GM23338 (cell line): ENCODE results near the gene ZFP64. TPM values are rescaled to one million over a fixed set of nuclear protein-coding genes. Genes with fewer than 3 reads are reported as not detected.

Experiments used
- ATAC-seq: fragments of 200-7000 bp; cut with Tn5 transposase; 3 replicates; pipeline ENCODE4 v1.9.1; 2020
- DNase-seq: peaks from one replicate; pipeline ENCODE4 v3.0.0-alpha.2; 2015; ENCODE audit warnings: low spot score
- H2AFZ ChIP-seq: fragments of 200-600 bp; sonication (generic); 2 replicates; pipeline ENCODE4 v1.8.0; 2016; ENCODE audit warnings: antibody characterized with exemption, mild to moderate bottlenecking, moderate library complexity
- H3F3A ChIP-seq: fragments of 200-600 bp; sonication (generic); replicated peaks from 2 replicates; pipeline ENCODE4 v1.8.0; 2017; ENCODE audit warnings: antibody characterized with exemption, mixed run types, low read depth
- H3K27ac ChIP-seq: fragments of 200-600 bp; sonication (generic); 2 replicates; pipeline ENCODE4 v1.6.1; 2016; ENCODE audit warnings: low read depth
- H3K27me3 ChIP-seq: fragments of 200-600 bp; sonication (generic); 2 replicates; pipeline ENCODE4 v1.8.0; 2016; ENCODE audit warnings: mild to moderate bottlenecking, mixed run types, moderate library complexity; ENCODE audit not compliant: insufficient read depth
- H3K36me3 ChIP-seq: fragments of 200-600 bp; sonication (generic); 2 replicates; pipeline ENCODE4 v1.8.0; 2016; ENCODE audit warnings: mild to moderate bottlenecking; ENCODE audit not compliant: insufficient read depth
- H3K4me1 ChIP-seq: fragments of 200-600 bp; sonication (generic); 2 replicates; pipeline ENCODE4 v1.8.0; 2016; ENCODE audit warnings: mild to moderate bottlenecking, moderate library complexity; ENCODE audit not compliant: insufficient read depth
- H3K4me2 ChIP-seq: fragments of 200-600 bp; sonication (generic); 2 replicates; pipeline ENCODE4 v1.7.1; 2017; ENCODE audit warnings: mixed run types
- H3K4me3 ChIP-seq: fragments of 200-600 bp; sonication (generic); 2 replicates; pipeline ENCODE4 v1.6.1; 2016; ENCODE audit warnings: mixed run types
- H3K79me2 ChIP-seq: fragments of 200-600 bp; sonication (generic); replicated peaks from 2 replicates; pipeline ENCODE4 v1.8.0; 2017; ENCODE audit warnings: mild to moderate bottlenecking; ENCODE audit not compliant: insufficient read depth
- H3K9me2 ChIP-seq: fragments of 200-600 bp; sonication (generic); 2 replicates; pipeline ENCODE4 v1.8.0; 2017; ENCODE audit not compliant: insufficient read depth
- H4K20me1 ChIP-seq: fragments of 200-600 bp; sonication (generic); replicated peaks from 2 replicates; pipeline ENCODE4 v1.8.0; 2017; ENCODE audit warnings: mild to moderate bottlenecking; ENCODE audit not compliant: insufficient read depth
- H3K27ac Mint-ChIP-seq: 2 replicates; pipeline ENCODE4 v1.8.0; 2020; ENCODE audit warnings: inconsistent platforms, mild to moderate bottlenecking, moderate library complexity, mixed read lengths
- H3K27me3 Mint-ChIP-seq: 3 replicates; pipeline ENCODE4 v1.8.0; 2022; ENCODE audit warnings: low read depth, mild to moderate bottlenecking, moderate library complexity, mixed read lengths, inconsistent platforms; ENCODE audit not compliant: insufficient read depth, poor library complexity
- H3K36me3 Mint-ChIP-seq: 3 replicates; pipeline ENCODE4 v1.8.0; 2021; ENCODE audit warnings: low read depth, mild to moderate bottlenecking, inconsistent platforms, moderate library complexity, mixed read lengths
- H3K4me1 Mint-ChIP-seq: 3 replicates; pipeline ENCODE4 v1.8.0; 2020; ENCODE audit warnings: mild to moderate bottlenecking, inconsistent platforms, mixed read lengths
- H3K4me3 Mint-ChIP-seq: 3 replicates; pipeline ENCODE4 v1.8.0; 2021; ENCODE audit warnings: moderate library complexity, mild to moderate bottlenecking, inconsistent platforms, mixed read lengths
- H3K9me3 Mint-ChIP-seq: 3 replicates; pipeline ENCODE4 v1.8.0; 2020; ENCODE audit warnings: moderate library complexity, mild to moderate bottlenecking, inconsistent platforms, mixed read lengths
- EZH2 ChIP-seq: fragments of 200-600 bp; sonication (generic); IDR thresholded peaks from one replicate; pipeline ENCODE4 v1.8.0; 2017; ENCODE audit warnings: antibody characterized with exemption, mild to moderate bottlenecking, low read depth; ENCODE audit not compliant: unreplicated experiment
- JUNB ChIP-seq: IDR thresholded peaks from one replicate; pipeline ENCODE4 v1.6.1; 2016; ENCODE audit warnings: antibody characterized with exemption; ENCODE audit not compliant: unreplicated experiment
- NANOG ChIP-seq: IDR thresholded peaks from 2 replicates; pipeline ENCODE4 v1.6.1; 2016; ENCODE audit warnings: antibody characterized with exemption, borderline replicate concordance
- POLR2AphosphoS5 ChIP-seq: IDR thresholded peaks from 2 replicates; pipeline ENCODE4 v1.6.1; 2016; ENCODE audit warnings: antibody characterized with exemption, low read depth
- STAT1 ChIP-seq: IDR thresholded peaks from one replicate; pipeline ENCODE4 v1.6.1; 2016; ENCODE audit warnings: antibody characterized with exemption; ENCODE audit not compliant: unreplicated experiment
- ZNF114 ChIP-seq: fragments of 250-450 bp; sonication (Bioruptor Pico); IDR thresholded peaks from 2 replicates; pipeline ENCODE4 v1.5.0; 2020; ENCODE audit warnings: mild to moderate bottlenecking, moderate library complexity
- polyA plus RNA-seq: library from polyadenylated mRNA; unstranded; fragments of >200 nt; fragmentation: Nextera tagmentation; extraction: Ambion mirVana; gene quantifications from 2 replicates; pipeline ENCODE4 v1.2.1, GENCODE V29; 2016
- total RNA-seq: library from RNA; depleted of rRNA; stranded (reverse); fragments of >200 nt; shearing (Covaris generic); gene quantifications from 2 replicates; pipeline ENCODE4 v1.2.3, GENCODE V29; 2014
- TF ChIP-seq, protein P1 (sequence below), 2 experiments: fragments of 200-600 bp in 1 of 2; sonication (generic) in 1 of 2; conservative IDR thresholded peaks; 2 replicates each; pipeline versions ENCODE4 v1.5.1 to v1.6.1; 2016 to 2017; ENCODE audit warnings: antibody characterized with exemption in 2 of 2, low read depth in 2 of 2, mild to moderate bottlenecking in 2 of 2, moderate library complexity in 1 of 2
- TF ChIP-seq, protein P2 (sequence below): fragments of 250-450 bp; sonication (Bioruptor Pico); IDR thresholded peaks from 2 replicates; pipeline ENCODE4 v1.5.0; 2020; ENCODE audit warnings: mild to moderate bottlenecking, moderate library complexity
- TF ChIP-seq, protein P3 (sequence below): IDR thresholded peaks from 2 replicates; pipeline ENCODE4 v1.6.1; 2016; ENCODE audit warnings: antibody characterized with exemption

Gene ZFP64
- total and polyA plus RNA-seq, 2 experiments from 2014 or later: 9.6 to 30.4 TPM

DNA sequence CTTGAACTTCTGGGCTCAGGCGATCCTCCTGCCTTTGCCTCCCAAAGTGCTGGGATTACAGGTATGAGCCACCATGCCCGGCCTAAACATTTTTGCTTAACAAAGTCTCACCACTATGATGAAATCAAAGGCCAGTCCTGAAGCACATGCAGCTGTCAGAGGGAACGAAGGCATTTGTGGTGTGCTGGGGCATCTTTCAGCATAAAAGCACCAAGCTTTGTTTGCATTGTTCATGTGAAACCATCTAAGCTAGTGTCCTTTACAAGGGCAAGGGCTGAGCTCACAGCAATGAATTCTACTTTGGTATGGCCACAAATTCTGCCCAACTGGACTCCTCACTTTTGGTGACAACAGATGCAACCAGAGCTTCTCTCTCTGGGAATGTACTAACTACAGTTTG, 66.8 kb downstream of the ZFP64 start:
- no peaks in the 10 kb centered on the region for H3F3A ChIP-seq

More for the DNA sequence above, 66.8 kb downstream of the ZFP64 start:
- no peak overlapping the region for H3K27ac Mint-ChIP-seq
- Histone ChIP-seq H3K4me1 (no peaks in the 10 kb centered on the region), H3K79me2 (no peaks in the 10 kb centered on the region), H4K20me1 (no peaks in the 10 kb centered on the region), H3K4me2 (no peak overlapping the region), H3K27ac (no peak overlapping the region), H3K27me3 (no peaks in the 10 kb centered on the region), H2AFZ (no peak overlapping the region), H3K4me3 (no peak overlapping the region), H3K9me2 (no peaks in the 10 kb centered on the region), H3K36me3 (no peaks in the 10 kb centered on the region)
- DNase-seq: no peak
- no peak overlapping the region for H3K4me3 Mint-ChIP-seq
- TF ChIP-seq NANOG: no peak
- TF ChIP-seq JUNB: no peak
- TF ChIP-seq POLR2AphosphoS5: no peak
- TF ChIP-seq, protein P1, sequence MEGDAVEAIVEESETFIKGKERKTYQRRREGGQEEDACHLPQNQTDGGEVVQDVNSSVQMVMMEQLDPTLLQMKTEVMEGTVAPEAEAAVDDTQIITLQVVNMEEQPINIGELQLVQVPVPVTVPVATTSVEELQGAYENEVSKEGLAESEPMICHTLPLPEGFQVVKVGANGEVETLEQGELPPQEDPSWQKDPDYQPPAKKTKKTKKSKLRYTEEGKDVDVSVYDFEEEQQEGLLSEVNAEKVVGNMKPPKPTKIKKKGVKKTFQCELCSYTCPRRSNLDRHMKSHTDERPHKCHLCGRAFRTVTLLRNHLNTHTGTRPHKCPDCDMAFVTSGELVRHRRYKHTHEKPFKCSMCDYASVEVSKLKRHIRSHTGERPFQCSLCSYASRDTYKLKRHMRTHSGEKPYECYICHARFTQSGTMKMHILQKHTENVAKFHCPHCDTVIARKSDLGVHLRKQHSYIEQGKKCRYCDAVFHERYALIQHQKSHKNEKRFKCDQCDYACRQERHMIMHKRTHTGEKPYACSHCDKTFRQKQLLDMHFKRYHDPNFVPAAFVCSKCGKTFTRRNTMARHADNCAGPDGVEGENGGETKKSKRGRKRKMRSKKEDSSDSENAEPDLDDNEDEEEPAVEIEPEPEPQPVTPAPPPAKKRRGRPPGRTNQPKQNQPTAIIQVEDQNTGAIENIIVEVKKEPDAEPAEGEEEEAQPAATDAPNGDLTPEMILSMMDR (conservative IDR thresholded peaks at IDR 0.05; ENCODE audit: low read depth in 2 of 2): no peak
- TF ChIP-seq, protein P2, sequence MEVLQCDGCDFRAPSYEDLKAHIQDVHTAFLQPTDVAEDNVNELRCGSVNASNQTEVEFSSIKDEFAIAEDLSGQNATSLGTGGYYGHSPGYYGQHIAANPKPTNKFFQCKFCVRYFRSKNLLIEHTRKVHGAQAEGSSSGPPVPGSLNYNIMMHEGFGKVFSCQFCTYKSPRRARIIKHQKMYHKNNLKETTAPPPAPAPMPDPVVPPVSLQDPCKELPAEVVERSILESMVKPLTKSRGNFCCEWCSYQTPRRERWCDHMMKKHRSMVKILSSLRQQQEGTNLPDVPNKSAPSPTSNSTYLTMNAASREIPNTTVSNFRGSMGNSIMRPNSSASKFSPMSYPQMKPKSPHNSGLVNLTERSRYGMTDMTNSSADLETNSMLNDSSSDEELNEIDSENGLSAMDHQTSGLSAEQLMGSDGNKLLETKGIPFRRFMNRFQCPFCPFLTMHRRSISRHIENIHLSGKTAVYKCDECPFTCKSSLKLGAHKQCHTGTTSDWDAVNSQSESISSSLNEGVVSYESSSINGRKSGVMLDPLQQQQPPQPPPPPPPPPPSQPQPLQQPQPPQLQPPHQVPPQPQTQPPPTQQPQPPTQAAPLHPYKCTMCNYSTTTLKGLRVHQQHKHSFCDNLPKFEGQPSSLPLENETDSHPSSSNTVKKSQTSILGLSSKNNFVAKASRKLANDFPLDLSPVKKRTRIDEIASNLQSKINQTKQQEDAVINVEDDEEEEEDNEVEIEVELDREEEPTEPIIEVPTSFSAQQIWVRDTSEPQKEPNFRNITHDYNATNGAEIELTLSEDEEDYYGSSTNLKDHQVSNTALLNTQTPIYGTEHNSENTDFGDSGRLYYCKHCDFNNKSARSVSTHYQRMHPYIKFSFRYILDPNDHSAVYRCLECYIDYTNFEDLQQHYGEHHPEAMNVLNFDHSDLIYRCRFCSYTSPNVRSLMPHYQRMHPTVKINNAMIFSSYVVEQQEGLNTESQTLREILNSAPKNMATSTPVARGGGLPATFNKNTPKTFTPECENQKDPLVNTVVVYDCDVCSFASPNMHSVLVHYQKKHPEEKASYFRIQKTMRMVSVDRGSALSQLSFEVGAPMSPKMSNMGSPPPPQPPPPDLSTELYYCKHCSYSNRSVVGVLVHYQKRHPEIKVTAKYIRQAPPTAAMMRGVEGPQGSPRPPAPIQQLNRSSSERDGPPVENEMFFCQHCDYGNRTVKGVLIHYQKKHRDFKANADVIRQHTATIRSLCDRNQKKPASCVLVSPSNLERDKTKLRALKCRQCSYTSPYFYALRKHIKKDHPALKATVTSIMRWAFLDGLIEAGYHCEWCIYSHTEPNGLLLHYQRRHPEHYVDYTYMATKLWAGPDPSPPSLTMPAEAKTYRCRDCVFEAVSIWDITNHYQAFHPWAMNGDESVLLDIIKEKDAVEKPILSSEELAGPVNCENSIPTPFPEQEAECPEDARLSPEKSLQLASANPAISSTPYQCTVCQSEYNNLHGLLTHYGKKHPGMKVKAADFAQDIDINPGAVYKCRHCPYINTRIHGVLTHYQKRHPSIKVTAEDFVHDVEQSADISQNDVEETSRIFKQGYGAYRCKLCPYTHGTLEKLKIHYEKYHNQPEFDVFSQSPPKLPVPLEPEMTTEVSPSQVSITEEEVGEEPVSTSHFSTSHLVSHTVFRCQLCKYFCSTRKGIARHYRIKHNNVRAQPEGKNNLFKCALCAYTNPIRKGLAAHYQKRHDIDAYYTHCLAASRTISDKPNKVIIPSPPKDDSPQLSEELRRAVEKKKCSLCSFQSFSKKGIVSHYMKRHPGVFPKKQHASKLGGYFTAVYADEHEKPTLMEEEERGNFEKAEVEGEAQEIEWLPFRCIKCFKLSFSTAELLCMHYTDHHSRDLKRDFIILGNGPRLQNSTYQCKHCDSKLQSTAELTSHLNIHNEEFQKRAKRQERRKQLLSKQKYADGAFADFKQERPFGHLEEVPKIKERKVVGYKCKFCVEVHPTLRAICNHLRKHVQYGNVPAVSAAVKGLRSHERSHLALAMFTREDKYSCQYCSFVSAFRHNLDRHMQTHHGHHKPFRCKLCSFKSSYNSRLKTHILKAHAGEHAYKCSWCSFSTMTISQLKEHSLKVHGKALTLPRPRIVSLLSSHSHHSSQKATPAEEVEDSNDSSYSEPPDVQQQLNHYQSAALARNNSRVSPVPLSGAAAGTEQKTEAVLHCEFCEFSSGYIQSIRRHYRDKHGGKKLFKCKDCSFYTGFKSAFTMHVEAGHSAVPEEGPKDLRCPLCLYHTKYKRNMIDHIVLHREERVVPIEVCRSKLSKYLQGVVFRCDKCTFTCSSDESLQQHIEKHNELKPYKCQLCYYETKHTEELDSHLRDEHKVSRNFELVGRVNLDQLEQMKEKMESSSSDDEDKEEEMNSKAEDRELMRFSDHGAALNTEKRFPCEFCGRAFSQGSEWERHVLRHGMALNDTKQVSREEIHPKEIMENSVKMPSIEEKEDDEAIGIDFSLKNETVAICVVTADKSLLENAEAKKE (CRISPR knock-in tag): no peak
- no peak for TF ChIP-seq STAT1
- TF ChIP-seq EZH2: no peak
- TF ChIP-seq ZNF114 (CRISPR knock-in tag): no peak
- TF ChIP-seq, protein P3, sequence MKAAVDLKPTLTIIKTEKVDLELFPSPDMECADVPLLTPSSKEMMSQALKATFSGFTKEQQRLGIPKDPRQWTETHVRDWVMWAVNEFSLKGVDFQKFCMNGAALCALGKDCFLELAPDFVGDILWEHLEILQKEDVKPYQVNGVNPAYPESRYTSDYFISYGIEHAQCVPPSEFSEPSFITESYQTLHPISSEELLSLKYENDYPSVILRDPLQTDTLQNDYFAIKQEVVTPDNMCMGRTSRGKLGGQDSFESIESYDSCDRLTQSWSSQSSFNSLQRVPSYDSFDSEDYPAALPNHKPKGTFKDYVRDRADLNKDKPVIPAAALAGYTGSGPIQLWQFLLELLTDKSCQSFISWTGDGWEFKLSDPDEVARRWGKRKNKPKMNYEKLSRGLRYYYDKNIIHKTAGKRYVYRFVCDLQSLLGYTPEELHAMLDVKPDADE: no peak
- peaks cover 8% of the 10 kb centered on the region; the same call in 2 of the 3 replicates for H3K36me3 Mint-ChIP-seq
- no peaks in the 10 kb centered on the region; the same call in 2 of the 3 replicates for H3K9me3 Mint-ChIP-seq
- ATAC-seq: no peak
- H3K27me3 Mint-ChIP-seq: no peaks in the 10 kb centered on the region
- no peaks in the 10 kb centered on the region for H3K4me1 Mint-ChIP-seq
